Liver (tissue), 9 donors: ENCODE measurements around the gene ITFG1. TPM values are rescaled to one million over a fixed set of nuclear protein-coding genes. Genes with fewer than 3 reads are reported as not detected.

Experiments used
- DNase-seq: peaks from one replicate; pipeline ENCODE4 v3.0.0-alpha.2; 2017; ENCODE audit warnings: low spot score
- H3K27ac ChIP-seq, 2 donors: one replicate each; pipeline ENCODE4 v1.7.0; 2013; ENCODE audit warnings: inconsistent platforms in 2 of 2, low read length in 2 of 2, control low read depth in 1 of 2, low read depth in 1 of 2, mild to moderate bottlenecking in 1 of 2
- H3K27me3 ChIP-seq, 4 donors: one replicate each; pipeline versions ENCODE4 v1.6.1 to v1.7.0; 2013; ENCODE audit warnings: low read length in 3 of 4, inconsistent platforms in 1 of 4, mild to moderate bottlenecking in 1 of 4, moderate library complexity in 1 of 4; ENCODE audit not compliant: control insufficient read depth in 4 of 4, insufficient read depth in 4 of 4
- H3K36me3 ChIP-seq, 4 donors: one replicate each; pipeline versions ENCODE4 v1.6.1 to v1.7.0; 2013; ENCODE audit warnings: low read length in 3 of 4, mild to moderate bottlenecking in 3 of 4, low read depth in 1 of 4, moderate library complexity in 1 of 4; ENCODE audit not compliant: control insufficient read depth in 4 of 4, insufficient read depth in 3 of 4
- H3K4me1 ChIP-seq, 4 donors: one replicate each; pipeline versions ENCODE4 v1.6.1 to v1.7.0; 2013; ENCODE audit warnings: low read length in 3 of 4, mild to moderate bottlenecking in 3 of 4, moderate library complexity in 1 of 4; ENCODE audit not compliant: control insufficient read depth in 4 of 4, insufficient read depth in 4 of 4
- H3K4me3 ChIP-seq, 3 donors: one replicate each; pipeline versions ENCODE4 v1.6.1 to v1.7.0; 2013; ENCODE audit warnings: low read length in 3 of 3, control low read depth in 1 of 3, low read depth in 1 of 3, mild to moderate bottlenecking in 1 of 3
- H3K9ac ChIP-seq, 2 donors: one replicate each; pipeline ENCODE4 v1.7.0; 2013; ENCODE audit warnings: low read length in 2 of 2, mild to moderate bottlenecking in 2 of 2, moderate library complexity in 2 of 2, control low read depth in 1 of 2, low read depth in 1 of 2
- H3K9me3 ChIP-seq, 4 donors: one replicate each; pipeline versions ENCODE4 v1.6.1 to v1.7.0; 2013; ENCODE audit warnings: low read length in 3 of 4; ENCODE audit not compliant: control insufficient read depth in 4 of 4
- ATF3 ChIP-seq: IDR thresholded peaks from 2 replicates; pipeline ENCODE4 v1.6.1; 2016; ENCODE audit warnings: antibody characterized with exemption
- CTCF ChIP-seq: fragments of 150-350 bp; IDR thresholded peaks from 2 replicates; pipeline ENCODE4 v1.5.1; 2017; ENCODE audit warnings: improper control_type of control experiment, low read depth, low read length; ENCODE audit not compliant: missing input control
- EGR1 ChIP-seq, 2 donors: IDR thresholded peaks; 2 replicates each; pipeline ENCODE4 v1.6.1; 2016 to 2018; ENCODE audit warnings: antibody characterized with exemption in 2 of 2, low read depth in 2 of 2
- FOXA1 ChIP-seq: IDR thresholded peaks from 2 replicates; pipeline ENCODE4 v1.6.1; 2016; ENCODE audit warnings: antibody characterized with exemption
- FOXA2 ChIP-seq: IDR thresholded peaks from 2 replicates; pipeline ENCODE4 v1.6.1; 2016; ENCODE audit warnings: antibody characterized with exemption
- GABPA ChIP-seq, 2 donors: IDR thresholded peaks in 1 of 2; conservative IDR thresholded peaks in 1 of 2; 2 replicates each; pipeline ENCODE4 v1.6.1; 2016; ENCODE audit warnings: antibody characterized with exemption in 2 of 2, mild to moderate bottlenecking in 1 of 2, moderate library complexity in 1 of 2
- HNF4A ChIP-seq, 2 donors: conservative IDR thresholded peaks; 2 replicates each; pipeline ENCODE4 v1.6.1; 2016; ENCODE audit warnings: antibody characterized with exemption in 2 of 2, mild to moderate bottlenecking in 2 of 2
- HNF4G ChIP-seq: IDR thresholded peaks from 2 replicates; pipeline ENCODE4 v1.6.1; 2016; ENCODE audit warnings: antibody characterized with exemption
- JUND ChIP-seq, 2 donors: IDR thresholded peaks; 2 replicates each; pipeline ENCODE4 v1.6.1; 2016; ENCODE audit warnings: antibody characterized with exemption in 2 of 2
- NR2F2 ChIP-seq: IDR thresholded peaks from 2 replicates; pipeline ENCODE4 v1.6.1; 2016; ENCODE audit warnings: antibody characterized with exemption
- RAD21 ChIP-seq, 2 donors: IDR thresholded peaks; 2 replicates each; pipeline ENCODE4 v1.6.1; 2016; ENCODE audit warnings: antibody characterized with exemption in 2 of 2, mild to moderate bottlenecking in 2 of 2
- REST ChIP-seq: IDR thresholded peaks from 2 replicates; pipeline ENCODE4 v1.6.1; 2016; ENCODE audit warnings: antibody characterized with exemption, mild to moderate bottlenecking
- RXRA ChIP-seq, 2 donors: IDR thresholded peaks; 2 replicates each; pipeline ENCODE4 v1.6.1; 2017 to 2018; ENCODE audit warnings: antibody characterized with exemption in 2 of 2, mild to moderate bottlenecking in 1 of 2
- SP1 ChIP-seq: IDR thresholded peaks from 2 replicates; pipeline ENCODE4 v1.6.1; 2018; ENCODE audit warnings: antibody characterized with exemption, mild to moderate bottlenecking
- TAF1 ChIP-seq: conservative IDR thresholded peaks from 2 replicates; pipeline ENCODE4 v1.6.1; 2016; ENCODE audit warnings: antibody characterized with exemption, mild to moderate bottlenecking
- YY1 ChIP-seq: IDR thresholded peaks from 2 replicates; pipeline ENCODE4 v1.6.1; 2016; ENCODE audit warnings: antibody characterized with exemption, mild to moderate bottlenecking
- WGBS: extraction: QIAGEN DNeasy Blood & Tissue Kit; methylation state at CpG from one replicate; pipeline ENCODE4 v1.1.7; 2013; 5-methylcytosine and 5-hydroxymethylcytosine counted together
- polyA plus RNA-seq, 2 donors: library from polyadenylated mRNA; stranded (reverse) in 1 of 2; unstranded in 1 of 2; fragments of 200-250 nt in 1 of 2; fragments of >200 nt in 1 of 2; fragmentation: Nextera tagmentation in 1 of 2; extraction: Ambion mirVana in 1 of 2; gene quantifications; one replicate each; pipeline versions ENCODE4 v1.2.1 to v1.2.3, GENCODE V29; 2013 to 2015
- total RNA-seq, 2 donors: library from RNA; depleted of rRNA; stranded (reverse); fragments of >200 nt; gene quantifications; one replicate each; pipeline ENCODE4 v1.2.3, GENCODE V29; 2014
- TF ChIP-seq, protein P1 (sequence below): IDR thresholded peaks from 2 replicates; pipeline ENCODE4 v1.6.1; 2016; ENCODE audit warnings: antibody characterized with exemption
- TF ChIP-seq, protein P2 (sequence below): IDR thresholded peaks from 2 replicates; pipeline ENCODE4 v1.6.1; 2016; ENCODE audit warnings: antibody characterized with exemption
- donor health status: healthy.
- donor health status: healthy.
- donor health status: healthy.
- donor health status: healthy.
- donor health status: healthy.

The ITFG1 gene
- total and polyA plus RNA-seq, 4 donors = 31.1 to 51.0 (median 36.5) TPM

DNA sequence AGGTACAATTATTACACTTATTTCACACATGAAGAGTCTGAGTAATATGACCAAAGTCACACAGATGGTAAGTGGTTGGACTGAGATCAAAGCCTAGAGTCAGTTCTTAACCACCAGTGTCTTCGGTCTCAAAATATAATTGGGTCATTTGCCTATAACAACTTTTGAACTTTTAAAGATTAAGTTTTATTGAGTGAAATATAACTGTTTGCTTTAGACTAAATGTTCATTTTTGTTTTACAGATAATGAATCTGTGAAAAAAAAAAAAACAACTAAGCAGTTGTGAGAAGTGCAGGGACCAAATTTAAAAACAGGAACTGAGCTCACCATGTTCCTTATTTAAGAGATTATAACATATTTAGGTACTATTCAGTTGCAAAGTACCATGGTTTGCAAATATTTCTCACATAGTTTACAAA is 150.1 kb downstream of the ITFG1 start:
- H3K27me3 ChIP-seq = no peaks in the 10 kb centered on the region
- no peak overlapping the region for H3K4me3 ChIP-seq
- no peak overlapping the region for H3K27ac ChIP-seq
- DNase-seq = no peak
- H3K9me3 ChIP-seq = no peaks in the 10 kb centered on the region
- TF ChIP-seq TAF1 (no peak), GABPA (IDR thresholded peaks at IDR 0.05 in 1 of 2, conservative IDR thresholded peaks at IDR 0.05 in 1 of 2) (no peak), NR2F2 (no peak), HNF4A (conservative IDR thresholded peaks at IDR 0.05) (no peak), CTCF (no peak), JUND (IDR thresholded peaks at IDR 0.05) (no peak), YY1 (no peak), FOXA1 (no peak), REST (no peak), EGR1 (IDR thresholded peaks at IDR 0.05; ENCODE audit: low read depth in 2 of 2) (no peak), SP1 (no peak), RAD21 (IDR thresholded peaks at IDR 0.05) (no peak), ATF3 (no peak), RXRA (IDR thresholded peaks at IDR 0.05) (no peak), HNF4G (no peak), FOXA2 (no peak)
- TF ChIP-seq, protein P1, sequence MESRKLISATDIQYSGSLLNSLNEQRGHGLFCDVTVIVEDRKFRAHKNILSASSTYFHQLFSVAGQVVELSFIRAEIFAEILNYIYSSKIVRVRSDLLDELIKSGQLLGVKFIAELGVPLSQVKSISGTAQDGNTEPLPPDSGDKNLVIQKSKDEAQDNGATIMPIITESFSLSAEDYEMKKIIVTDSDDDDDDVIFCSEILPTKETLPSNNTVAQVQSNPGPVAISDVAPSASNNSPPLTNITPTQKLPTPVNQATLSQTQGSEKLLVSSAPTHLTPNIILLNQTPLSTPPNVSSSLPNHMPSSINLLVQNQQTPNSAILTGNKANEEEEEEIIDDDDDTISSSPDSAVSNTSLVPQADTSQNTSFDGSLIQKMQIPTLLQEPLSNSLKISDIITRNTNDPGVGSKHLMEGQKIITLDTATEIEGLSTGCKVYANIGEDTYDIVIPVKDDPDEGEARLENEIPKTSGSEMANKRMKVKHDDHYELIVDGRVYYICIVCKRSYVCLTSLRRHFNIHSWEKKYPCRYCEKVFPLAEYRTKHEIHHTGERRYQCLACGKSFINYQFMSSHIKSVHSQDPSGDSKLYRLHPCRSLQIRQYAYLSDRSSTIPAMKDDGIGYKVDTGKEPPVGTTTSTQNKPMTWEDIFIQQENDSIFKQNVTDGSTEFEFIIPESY = no peak
- TF ChIP-seq, protein P2, sequence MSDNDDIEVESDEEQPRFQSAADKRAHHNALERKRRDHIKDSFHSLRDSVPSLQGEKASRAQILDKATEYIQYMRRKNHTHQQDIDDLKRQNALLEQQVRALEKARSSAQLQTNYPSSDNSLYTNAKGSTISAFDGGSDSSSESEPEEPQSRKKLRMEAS = no peak
- WGBS = 81% methylated on average over 1 of the region's 1 CpG
- no peaks in the 10 kb centered on the region for H3K4me1 ChIP-seq
- H3K9ac ChIP-seq = no peak overlapping the region
- peaks cover 0 to 17% (median 7%) of the 10 kb centered on the region in 4 donors for H3K36me3 ChIP-seq
